ENCODE data around the gene THSD4.

DNA sequence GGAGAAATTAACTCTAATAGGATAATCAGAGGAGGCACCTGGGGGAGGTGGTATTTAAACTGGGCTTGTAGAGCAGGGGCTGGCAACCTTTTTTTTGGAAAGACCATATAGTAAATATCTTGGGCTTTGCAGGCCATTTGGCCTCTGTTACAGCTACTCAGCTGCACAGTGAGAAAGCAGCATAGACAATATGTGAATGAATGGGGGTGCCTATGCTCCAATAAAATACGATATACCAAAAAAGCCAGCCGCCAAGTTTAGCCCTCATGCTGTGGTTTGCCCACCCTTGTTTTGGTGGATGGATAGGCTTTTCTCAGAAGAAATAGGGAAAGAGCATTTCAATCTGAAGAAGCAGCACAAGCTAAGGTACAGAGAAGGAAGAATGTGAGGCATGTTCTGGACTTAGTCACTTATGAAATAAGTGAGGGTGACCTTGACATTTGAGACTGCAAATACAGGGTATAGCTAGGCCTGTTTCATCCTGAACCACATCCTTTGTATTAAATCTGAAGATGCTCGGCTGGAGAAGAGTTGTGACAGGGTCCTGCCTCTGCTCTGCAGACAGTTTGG lies 564.0 kb downstream of the THSD4 start:
- TF ChIP-seq CTCF (IDR thresholded peaks at IDR 0.05) (no peak), POLR2A (IDR thresholded peaks at IDR 0.05) (no peak), EP300 (IDR thresholded peaks at IDR 0.05) (no peak)

Measured in sigmoid colon (tissue), 4 donors.